HG03558 (cell line): ENCODE measurements around the gene CD48.

Source experiments
- ATAC-seq: cut with Tn5 transposase; IDR thresholded peaks from one replicate; pipeline ENCODE4 v1.9.1; 2021; ENCODE audit warnings: moderate number of reproducible peaks; ENCODE audit not compliant: unreplicated experiment; ENCODE audit errors: extremely low read depth

The CD48 gene

GRCh38 chr1:160681066-160681890 is 30.3 kb downstream of the CD48 start:
- no peak for ATAC-seq

GRCh38 chr1:160680399-160680798 is 31.2 kb downstream of the CD48 start:
- no peak for ATAC-seq

- no peak for ATAC-seq
Observed at GRCh38 chr1:160679893-160680292, 31.7 kb downstream of the CD48 start.

GRCh38 chr1:160676869-160677597 is 34.6 kb downstream of the CD48 start:
- ATAC-seq, result no peak

GRCh38 chr1:160675641-160676410 is 35.8 kb downstream of the CD48 start:
- ATAC-seq, result no peak

GRCh38 chr1:160674415-160674814 is 37.2 kb downstream of the CD48 start:
- ATAC-seq, result no peak

- no peak for ATAC-seq
Observed at GRCh38 chr1:160672789-160673695, 38.6 kb downstream of the CD48 start.

GRCh38 chr1:160671603-160672517 is 39.8 kb downstream of the CD48 start:
- no peak for ATAC-seq

- no peak for ATAC-seq
Observed at GRCh38 chr1:160670701-160671100, 40.9 kb downstream of the CD48 start.

GRCh38 chr1:160669802-160670201 is 41.8 kb downstream of the CD48 start:
- ATAC-seq, result no peak

GRCh38 chr1:160669276-160669675 is 42.3 kb downstream of the CD48 start:
- no peak for ATAC-seq

- no peak for ATAC-seq
Observed at GRCh38 chr1:160667896-160668295, 43.7 kb downstream of the CD48 start.

GRCh38 chr1:160666079-160666442 is 45.6 kb downstream of the CD48 start:
- ATAC-seq, result no peak

- no peak for ATAC-seq
Observed at GRCh38 chr1:160665330-160666078, 46.1 kb downstream of the CD48 start.

- no peak for ATAC-seq
Observed at GRCh38 chr1:160664573-160665051, 47.0 kb downstream of the CD48 start.

GRCh38 chr1:160662910-160663309 is 48.7 kb downstream of the CD48 start:
- ATAC-seq, result no peak

GRCh38 chr1:160659566-160659965 is 52.1 kb downstream of the CD48 start:
- no peak for ATAC-seq

GRCh38 chr1:160658814-160659193 is 52.8 kb downstream of the CD48 start:
- ATAC-seq, result no peak
